NT2/D1 (cell line): ENCODE results near the gene EPB41L4A.

Experiments used
- SUZ12 ChIP-seq: IDR thresholded peaks from 2 replicates; pipeline ENCODE4 v1.6.1; 2011; ENCODE audit not compliant: insufficient read length, insufficient read depth; ENCODE audit errors: extremely low read depth
- YY1 ChIP-seq: IDR thresholded peaks from 2 replicates; pipeline ENCODE4 v1.6.1; 2011; ENCODE audit not compliant: insufficient read length, insufficient read depth
- ZNF274 ChIP-seq: IDR thresholded peaks from 2 replicates; pipeline ENCODE4 v1.6.1; 2011; ENCODE audit warnings: mild to moderate bottlenecking, low read depth, low read length

- TF ChIP-seq ZNF274 (no peak), YY1 (no peak), SUZ12 (no peak)
Measured at GRCh38 chr5:112411903-112412302, 7.2 kb downstream of the EPB41L4A start.
